Measurements from ENCODE around the gene FMN2.
"Not testable (repeated sequence)": the region's sequence is repeated elsewhere in the genome, so short reads cannot be mapped to it uniquely, and the experiment has no call there.

The FMN2 gene

GRCh38 chr1:240264494-240264893 is 172.8 kb downstream of the FMN2 start:
- DNase-seq, result not testable (repeated sequence)

GRCh38 chr1:240271081-240271480 is 179.4 kb downstream of the FMN2 start:
- no peak for DNase-seq

- no peak for DNase-seq
These were observed 182.9 kb downstream of the FMN2 start for GRCh38 chr1:240274569-240274968.

- DNase-seq, result not testable (repeated sequence)
These were observed 183.5 kb downstream of the FMN2 start for GRCh38 chr1:240275219-240275618.

- no peak for DNase-seq
These were observed 186.4 kb downstream of the FMN2 start for GRCh38 chr1:240278082-240278481.

- no peak for DNase-seq
These were observed 189.1 kb downstream of the FMN2 start for GRCh38 chr1:240280560-240281322.

GRCh38 chr1:240282061-240282830 is 190.6 kb downstream of the FMN2 start:
- no peak for DNase-seq

- DNase-seq, result no peak
These were observed 193.2 kb downstream of the FMN2 start for GRCh38 chr1:240284656-240285414.

- no peak for DNase-seq
These were observed 193.9 kb downstream of the FMN2 start for GRCh38 chr1:240285540-240285939.

GRCh38 chr1:240287722-240288121 is 196.0 kb downstream of the FMN2 start:
- DNase-seq, result no peak

GRCh38 chr1:240293706-240294105 is 202.0 kb downstream of the FMN2 start:
- no peak for DNase-seq

GRCh38 chr1:240294566-240294965 is 202.9 kb downstream of the FMN2 start:
- no peak for DNase-seq

GRCh38 chr1:240295811-240296210 is 204.1 kb downstream of the FMN2 start:
- DNase-seq, result no peak

GRCh38 chr1:240304466-240304865 is 212.8 kb downstream of the FMN2 start:
- DNase-seq, result no peak

GRCh38 chr1:240306673-240307072 is 215.0 kb downstream of the FMN2 start:
- no peak for DNase-seq

- DNase-seq, result no peak
These were observed 216.4 kb downstream of the FMN2 start for GRCh38 chr1:240308096-240308495.

- DNase-seq, result no peak
These were observed 218.1 kb downstream of the FMN2 start for GRCh38 chr1:240309769-240310168.

- DNase-seq, result no peak
These were observed 218.7 kb downstream of the FMN2 start for GRCh38 chr1:240310226-240310925.

GRCh38 chr1:240312872-240313271 is 221.2 kb downstream of the FMN2 start:
- DNase-seq, result no peak

GRCh38 chr1:240314845-240315801 is 223.4 kb downstream of the FMN2 start:
- DNase-seq, result no peak

GRCh38 chr1:240319998-240320397 is 228.3 kb downstream of the FMN2 start:
- no peak for DNase-seq

GRCh38 chr1:240320659-240321058 is 229.0 kb downstream of the FMN2 start:
- no peak for DNase-seq

Measured in CD4-positive, alpha-beta T cell treated with Interleukin-17A for 4 hours (primary cell).